Endodermal cell (in vitro differentiated cells): ENCODE data around the gene MAPK8IP1. TPM values are rescaled to one million over a fixed set of nuclear protein-coding genes. Genes with fewer than 3 reads are reported as not detected.

Experiments used
- DNase-seq: peaks from one replicate; pipeline ENCODE4 v3.0.0-alpha.2; 2017
- H3K27ac ChIP-seq: 2 replicates; pipeline ENCODE4 v1.5.1; 2013; ENCODE audit warnings: mild to moderate bottlenecking, low read depth, low read length, moderate library complexity
- H3K27me3 ChIP-seq: 2 replicates; pipeline ENCODE4 v1.6.1; 2013; ENCODE audit warnings: mild to moderate bottlenecking, low read length, moderate library complexity; ENCODE audit not compliant: insufficient read depth, control insufficient read depth, poor library complexity, severe bottlenecking
- H3K36me3 ChIP-seq: 2 replicates; pipeline ENCODE4 v1.7.0; 2013; ENCODE audit warnings: mild to moderate bottlenecking, low read length, moderate library complexity; ENCODE audit not compliant: control insufficient read depth, insufficient read depth
- H3K4me1 ChIP-seq: one replicate; pipeline ENCODE4 v1.7.0; 2013; ENCODE audit warnings: low read length; ENCODE audit not compliant: control insufficient read depth, insufficient read depth
- H3K4me3 ChIP-seq: 2 replicates; pipeline ENCODE4 v1.5.1; 2013; ENCODE audit warnings: mild to moderate bottlenecking, low read length, moderate library complexity
- H3K9ac ChIP-seq: 2 replicates; pipeline ENCODE4 v1.6.1; 2013; ENCODE audit warnings: mild to moderate bottlenecking, low read length, moderate library complexity; ENCODE audit not compliant: poor library complexity, severe bottlenecking; ENCODE audit errors: extremely low read depth
- H3K9me3 ChIP-seq: 2 replicates; pipeline ENCODE4 v1.6.1; 2013; ENCODE audit warnings: mild to moderate bottlenecking, low read length, moderate library complexity; ENCODE audit not compliant: control insufficient read depth
- H3K27ac Mint-ChIP-seq: 2 replicates; pipeline ENCODE4 v1.8.0; 2020; ENCODE audit warnings: mixed read lengths
- H3K27me3 Mint-ChIP-seq: 2 replicates; pipeline ENCODE4 v1.8.0; 2021; ENCODE audit warnings: mild to moderate bottlenecking, mixed read lengths; ENCODE audit not compliant: insufficient read depth
- H3K36me3 Mint-ChIP-seq: 2 replicates; pipeline ENCODE4 v1.8.0; 2020; ENCODE audit warnings: low read depth, mixed read lengths
- H3K4me1 Mint-ChIP-seq: 2 replicates; pipeline ENCODE4 v1.8.0; 2020; ENCODE audit warnings: mixed read lengths
- H3K4me3 Mint-ChIP-seq: 2 replicates; pipeline ENCODE4 v1.8.0; 2020; ENCODE audit warnings: mild to moderate bottlenecking, moderate library complexity, mixed read lengths
- H3K9me3 Mint-ChIP-seq: 2 replicates; pipeline ENCODE4 v1.8.0; 2020; ENCODE audit warnings: mild to moderate bottlenecking, mixed read lengths
- WGBS, 2 experiments: methylation state at CpG; one replicate each; pipeline versions ENCODE4 v1.1.5 to v1.1.7; 2013; ENCODE audit warnings: missing lambda C conversion rate in 2 of 2, mixed read lengths in 1 of 2; ENCODE audit not compliant: insufficient coverage in 1 of 2, insufficient read length in 1 of 2; 5-methylcytosine and 5-hydroxymethylcytosine counted together
- total RNA-seq, 2 donors: library from RNA; stranded (reverse); fragmentation: NEBNext Ultra II Directional in 1 of 2; extraction: Animal tissue kit (Norgen Biotek cat#: 25700) in 1 of 2; gene quantifications; 2 replicates in 1 of 2; 3 replicates in 1 of 2; pipeline ENCODE4 v1.2.1, GENCODE V29; 2021
- TF ChIP-seq, protein P1 (sequence below): fragments of 200-600 bp; sonication (generic); conservative IDR thresholded peaks from 2 replicates; pipeline ENCODE4 v1.5.0; 2021; ENCODE audit warnings: antibody characterized with exemption, mild to moderate bottlenecking

The MAPK8IP1 gene
- total RNA-seq, 2 donors from 2014 or later = 11.2 to 12.8 TPM

DNA sequence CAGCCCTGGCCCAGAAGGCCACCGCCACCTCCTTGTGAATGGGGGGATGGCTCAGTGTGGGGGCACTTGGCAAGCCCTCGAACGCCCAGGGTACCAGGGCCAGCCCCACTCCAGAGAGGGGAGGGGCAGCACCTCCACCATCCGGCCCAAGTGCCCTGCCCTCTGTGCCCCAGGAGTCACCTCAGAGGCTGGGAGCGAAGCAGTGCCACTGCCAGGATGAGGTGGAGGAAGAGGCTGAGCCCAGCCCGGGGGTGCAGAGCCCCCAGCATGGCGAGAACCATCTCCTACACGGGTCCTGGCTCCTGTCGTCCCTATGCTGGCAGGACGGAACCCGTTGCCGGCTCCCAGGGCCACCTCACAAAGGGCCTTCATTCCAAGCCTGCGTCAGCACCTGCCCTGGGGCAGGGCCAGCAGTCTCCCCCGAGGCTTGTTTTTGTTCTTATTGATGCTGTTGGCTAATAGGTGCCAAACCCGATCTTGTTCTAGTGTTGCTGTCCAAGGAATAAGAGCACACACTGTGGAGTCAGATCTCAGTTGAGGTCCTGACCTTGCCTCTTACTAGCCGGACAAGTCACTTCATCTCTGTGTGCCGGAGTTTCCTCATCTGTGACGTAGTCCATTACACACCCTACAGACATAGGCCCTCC, 21.6 kb downstream of the MAPK8IP1 start, which contains the start of gene FREY1:
FREY1 (minus strand) TSS at position 307 of the 647 bp plus-strand sequence; CDS start at position 281, 26 bp downstream.
- no peak for DNase-seq
- Mint-ChIP-seq H3K27me3 (no peaks in the 10 kb centered on the region), H3K4me1 (peaks cover 8% of the 10 kb centered on the region), H3K9me3 (no peaks in the 10 kb centered on the region), H3K4me3 (no peak within 1 kb of the TSS), H3K27ac (no peak within 1 kb of the TSS), H3K36me3 (peaks cover 22% of the 10 kb centered on the region)
- TF ChIP-seq, protein P1, sequence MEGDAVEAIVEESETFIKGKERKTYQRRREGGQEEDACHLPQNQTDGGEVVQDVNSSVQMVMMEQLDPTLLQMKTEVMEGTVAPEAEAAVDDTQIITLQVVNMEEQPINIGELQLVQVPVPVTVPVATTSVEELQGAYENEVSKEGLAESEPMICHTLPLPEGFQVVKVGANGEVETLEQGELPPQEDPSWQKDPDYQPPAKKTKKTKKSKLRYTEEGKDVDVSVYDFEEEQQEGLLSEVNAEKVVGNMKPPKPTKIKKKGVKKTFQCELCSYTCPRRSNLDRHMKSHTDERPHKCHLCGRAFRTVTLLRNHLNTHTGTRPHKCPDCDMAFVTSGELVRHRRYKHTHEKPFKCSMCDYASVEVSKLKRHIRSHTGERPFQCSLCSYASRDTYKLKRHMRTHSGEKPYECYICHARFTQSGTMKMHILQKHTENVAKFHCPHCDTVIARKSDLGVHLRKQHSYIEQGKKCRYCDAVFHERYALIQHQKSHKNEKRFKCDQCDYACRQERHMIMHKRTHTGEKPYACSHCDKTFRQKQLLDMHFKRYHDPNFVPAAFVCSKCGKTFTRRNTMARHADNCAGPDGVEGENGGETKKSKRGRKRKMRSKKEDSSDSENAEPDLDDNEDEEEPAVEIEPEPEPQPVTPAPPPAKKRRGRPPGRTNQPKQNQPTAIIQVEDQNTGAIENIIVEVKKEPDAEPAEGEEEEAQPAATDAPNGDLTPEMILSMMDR = no peak
- H3K4me3 ChIP-seq = no peak within 1 kb of the TSS
- H3K36me3 ChIP-seq = no peaks in the 10 kb centered on the region
- no peak within 1 kb of the TSS for H3K27ac ChIP-seq
- H3K9ac ChIP-seq = no peak within 1 kb of the TSS
- 90 to 95% methylated on average over 8 to 18 of the region's 18 CpGs for WGBS, 2 experiments
- H3K4me1 ChIP-seq = no peaks in the 10 kb centered on the region
- no peaks in the 10 kb centered on the region for H3K9me3 ChIP-seq
- no peaks in the 10 kb centered on the region for H3K27me3 ChIP-seq

DNA sequence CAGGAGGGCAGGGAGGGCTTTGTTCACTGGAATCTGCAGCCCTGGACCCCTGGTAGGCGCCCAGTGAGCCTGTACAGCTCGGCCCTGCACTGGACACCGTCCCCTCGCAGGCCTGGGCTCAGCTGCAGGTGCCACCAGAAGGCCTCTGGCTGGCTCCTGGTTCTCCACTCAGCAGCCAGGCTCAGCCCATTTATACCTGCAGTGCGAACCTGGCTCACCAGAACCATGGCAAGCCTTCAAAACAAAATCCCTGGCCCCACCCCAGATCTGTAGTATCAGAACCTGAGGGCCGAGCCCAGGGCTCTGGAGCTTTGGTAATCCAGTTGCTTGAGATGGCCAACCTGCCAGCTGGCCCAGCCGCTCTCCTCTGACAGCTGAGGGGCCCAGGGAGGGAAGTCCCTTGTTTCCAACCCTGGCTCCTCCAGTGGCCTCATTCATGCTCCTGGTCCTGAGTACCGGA, 22.5 kb downstream of the MAPK8IP1 start:
- no peak for DNase-seq
- Mint-ChIP-seq H3K27ac (no peak overlapping the region), H3K4me1 (peaks cover 8% of the 10 kb centered on the region), H3K9me3 (no peaks in the 10 kb centered on the region), H3K4me3 (no peak overlapping the region), H3K36me3 (peaks cover 21% of the 10 kb centered on the region), H3K27me3 (no peaks in the 10 kb centered on the region)
- no peak overlapping the region for H3K4me3 ChIP-seq
- TF ChIP-seq, protein P1 = no peak
- H3K27ac ChIP-seq = no peak overlapping the region
- peaks cover 5% of the 10 kb centered on the region for H3K36me3 ChIP-seq
- no peaks in the 10 kb centered on the region for H3K27me3 ChIP-seq
- WGBS, 2 experiments = 91 to 92% methylated on average over 7 to 8 of the region's 8 CpGs
- H3K9ac ChIP-seq = no peak overlapping the region
- no peaks in the 10 kb centered on the region for H3K4me1 ChIP-seq
- no peaks in the 10 kb centered on the region for H3K9me3 ChIP-seq

DNA sequence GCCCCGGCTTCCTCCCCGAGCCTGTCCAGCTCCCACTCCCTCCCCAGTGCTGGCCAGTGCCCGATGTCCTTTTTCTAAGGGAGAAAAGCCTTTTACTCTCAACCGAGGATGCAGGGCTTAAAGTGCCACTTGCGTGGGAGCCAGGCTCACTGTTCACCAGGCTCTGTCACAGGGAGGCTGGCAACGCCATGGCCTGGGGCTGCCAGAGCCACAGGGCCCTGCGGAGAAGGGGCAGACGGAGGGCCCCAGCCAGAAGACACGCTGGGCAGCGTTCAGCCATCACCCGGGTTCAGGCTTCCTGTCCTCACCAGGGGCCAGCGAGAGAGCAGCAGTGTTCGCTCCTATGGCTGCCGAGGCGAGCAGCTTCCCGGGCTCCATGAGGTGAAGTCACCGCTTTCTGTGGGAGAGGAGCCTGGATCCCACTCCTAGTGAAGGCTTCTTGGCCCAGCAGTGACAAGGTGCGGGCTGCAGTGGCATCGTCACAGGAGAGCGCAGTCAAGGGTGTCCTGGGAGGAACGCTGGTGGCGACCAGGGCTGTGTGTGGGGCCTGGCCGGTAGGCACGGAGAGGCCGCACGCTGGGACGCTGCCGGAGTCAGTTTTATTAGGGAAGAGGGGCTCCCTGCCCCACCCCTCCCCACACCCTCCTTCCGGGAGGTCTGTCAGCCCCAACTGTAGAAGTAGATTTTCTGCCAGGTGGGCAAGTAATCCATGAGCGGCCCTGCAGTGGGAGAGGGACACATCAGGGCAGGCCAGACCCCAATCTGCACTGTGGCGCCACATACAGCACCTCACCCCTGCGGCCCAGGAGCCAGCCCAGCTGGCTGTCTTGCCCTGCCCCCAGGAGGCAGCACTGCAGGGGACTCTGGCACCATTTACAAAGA, 24.4 kb downstream of the MAPK8IP1 start:
- no peaks in the 10 kb centered on the region for H3K27me3 ChIP-seq
- no peaks in the 10 kb centered on the region for H3K4me1 ChIP-seq
- H3K9ac ChIP-seq = no peak overlapping the region
- no peak overlapping the region for H3K4me3 ChIP-seq
- no peaks in the 10 kb centered on the region for H3K9me3 ChIP-seq
- H3K27ac Mint-ChIP-seq = no peak overlapping the region
- TF ChIP-seq, protein P1 = no peak
- no peak overlapping the region for H3K4me3 Mint-ChIP-seq
- 95 to 96% methylated on average over 17 to 31 of the region's 32 CpGs for WGBS, 2 experiments
- no peaks in the 10 kb centered on the region for H3K27me3 Mint-ChIP-seq
- no peak for DNase-seq
- H3K27ac ChIP-seq = no peak overlapping the region
- H3K36me3 Mint-ChIP-seq = peaks cover 12% of the 10 kb centered on the region
- peaks cover 2% of the 10 kb centered on the region for H3K4me1 Mint-ChIP-seq
- peaks cover 16% of the 10 kb centered on the region for H3K36me3 ChIP-seq
- no peaks in the 10 kb centered on the region for H3K9me3 Mint-ChIP-seq
